HCT116 (cell line): Measurements from ENCODE around the gene STK17A. TPM values are rescaled to one million over a fixed set of nuclear protein-coding genes. Genes with fewer than 3 reads are reported as not detected.
A peak's percentile ranks its signal among the peaks of the same experiment; 100 is the strongest.

Experiments used
- ATAC-seq: fragments of 200-7000 bp; cut with Tn5 transposase; 2 replicates; pipeline ENCODE4 v1.9.1; 2020; ENCODE audit warnings: mild to moderate bottlenecking, moderate library complexity
- BruUV-seq: library from RNA; stranded (reverse); fragments of 400-500 nt; replicated peaks from 2 replicates; lab custom pipeline; 2021; lab: Mats Ljungman, UMichigan
- CTCF ChIA-PET: fragments of 300-600 bp; sonication (Branson Sonifier 250); formaldehyde crosslinking; loops from one replicate; lab custom pipeline; 2021; ENCODE audit warnings: antibody characterized with exemption; lab: Charles Lee
- POLR2A ChIA-PET: fragments of 300-600, 350-600 bp; sonication (Branson Sonifier 250); formaldehyde crosslinking; loops from one replicate; lab custom pipeline; 2021; ENCODE audit warnings: antibody characterized with exemption; lab: Charles Lee
- RAD21 ChIA-PET, 2 experiments: fragments of 300-600 bp; sonication (Branson Sonifier 250); formaldehyde crosslinking; loops; one replicate each; lab custom pipeline; 2023; ENCODE audit warnings: low total read pairs in 2 of 2; ENCODE audit not compliant: uncharacterized antibody in 2 of 2, unreplicated experiment in 2 of 2, low non-redundant PET in 1 of 2; lab: Charles Lee
- DNase-seq: peaks from one replicate; pipeline ENCODE4 v3.0.0-alpha.2; 2010; ENCODE audit warnings: low read depth, low spot score
- H2AFZ ChIP-seq: fragments of 200-600 bp; shearing (Covaris generic), sonication (generic); 2 replicates; pipeline ENCODE4 v1.6.1; 2017; ENCODE audit warnings: low read depth, mixed run types, mixed read lengths, antibody characterized with exemption, low read length; ENCODE audit not compliant: poor library complexity, severe bottlenecking
- H3K27ac ChIP-seq: 2 replicates; pipeline ENCODE4 v1.5.1; 2012; ENCODE audit warnings: low read depth, low read length
- H3K27me3 ChIP-seq: fragments of 200-600 bp; sonication (generic); 2 replicates; pipeline ENCODE4 v1.6.1; 2016; ENCODE audit warnings: mixed run types, low read length, mixed read lengths; ENCODE audit not compliant: insufficient read depth
- H3K36me3 ChIP-seq, 2 experiments: fragments of 200-500 bp in 1 of 2; fragments of 200-600 bp in 1 of 2; sonication (Bioruptor generic) in 1 of 2; sonication (generic) in 1 of 2; 2 replicates each; pipeline versions ENCODE4 v1.5.1 to v1.6.1; 2014 to 2016; ENCODE audit warnings: low read length in 2 of 2, inconsistent platforms in 1 of 2, mixed read lengths in 1 of 2, mixed run types in 1 of 2; ENCODE audit not compliant: insufficient read depth in 2 of 2, control insufficient read depth in 1 of 2
- H3K4me1 ChIP-seq, 2 experiments: fragments of 200-600 bp in 1 of 2; sonication (generic) in 1 of 2; 2 replicates each; pipeline versions ENCODE4 v1.5.1 to v1.6.1; 2012 to 2017; ENCODE audit warnings: low read length in 2 of 2, inconsistent platforms in 1 of 2, mild to moderate bottlenecking in 1 of 2, mixed read lengths in 1 of 2, mixed run types in 1 of 2, moderate library complexity in 1 of 2; ENCODE audit not compliant: insufficient read depth in 2 of 2, control insufficient read depth in 1 of 2
- H3K4me2 ChIP-seq: fragments of 200-600 bp; sonication (generic); 2 replicates; pipeline ENCODE4 v1.6.1; 2017; ENCODE audit warnings: mixed run types, low read length, mixed read lengths
- H3K4me3 ChIP-seq, 2 experiments: fragments of 200-600 bp in 1 of 2; sonication (generic) in 1 of 2; replicated peaks in 1 of 2; 2 replicates each; pipeline ENCODE4 v1.5.1; 2011 to 2016; ENCODE audit warnings: low read length in 2 of 2, control low read depth in 1 of 2, low read depth in 1 of 2, mild to moderate bottlenecking in 1 of 2, mixed read lengths in 1 of 2, mixed run types in 1 of 2
- H3K79me2 ChIP-seq: fragments of 200-600 bp; sonication (generic); 2 replicates; pipeline ENCODE4 v1.6.1; 2017; ENCODE audit warnings: mild to moderate bottlenecking, mixed run types, low read length, moderate library complexity, mixed read lengths; ENCODE audit not compliant: insufficient read depth
- H3K9ac ChIP-seq: fragments of 200-600 bp; sonication (generic); 2 replicates; pipeline ENCODE4 v1.6.1; 2016; ENCODE audit warnings: low read length, mixed read lengths
- H3K9me2 ChIP-seq: fragments of 200-600 bp; sonication (generic), shearing (Covaris generic); 2 replicates; pipeline ENCODE4 v1.6.1; 2017; ENCODE audit warnings: mixed run types, mild to moderate bottlenecking, moderate library complexity; ENCODE audit not compliant: insufficient read depth
- H3K9me3 ChIP-seq, 2 experiments: fragments of 200-500 bp in 1 of 2; fragments of 200-600 bp in 1 of 2; sonication (Bioruptor generic) in 1 of 2; sonication (generic) in 1 of 2; 2 replicates each; pipeline ENCODE4 v1.6.1; 2014 to 2017; ENCODE audit warnings: low read length in 2 of 2, mixed read lengths in 2 of 2, inconsistent platforms in 1 of 2, low read depth in 1 of 2, mild to moderate bottlenecking in 1 of 2, mixed run types in 1 of 2, moderate library complexity in 1 of 2; ENCODE audit not compliant: control insufficient read depth in 1 of 2, insufficient read depth in 1 of 2
- H4K20me1 ChIP-seq: fragments of 200-600 bp; sonication (generic), shearing (Covaris generic); 2 replicates; pipeline ENCODE4 v1.6.1; 2017; ENCODE audit warnings: mixed run types, mild to moderate bottlenecking, moderate library complexity; ENCODE audit not compliant: insufficient read depth
- CBX3 ChIP-seq: IDR thresholded peaks from 2 replicates; pipeline ENCODE4 v1.6.1; 2012; ENCODE audit warnings: low read depth
- CEBPB ChIP-seq: IDR thresholded peaks from 2 replicates; pipeline ENCODE4 v1.6.1; 2012; ENCODE audit warnings: low read depth
- CTCF ChIP-seq, 3 experiments: fragments of 200-600 bp in 1 of 3; sonication (generic) in 1 of 3; IDR thresholded peaks in 2 of 3; conservative IDR thresholded peaks in 1 of 3; 2 replicates each; pipeline ENCODE4 v1.5.1; 2012 to 2017; ENCODE audit warnings: low read depth in 2 of 3, low read length in 2 of 3, antibody characterized with exemption in 1 of 3, borderline replicate concordance in 1 of 3, control low read depth in 1 of 3, mild to moderate bottlenecking in 1 of 3, mixed read lengths in 1 of 3, mixed run types in 1 of 3, moderate library complexity in 1 of 3; ENCODE audit not compliant: insufficient read depth in 1 of 3
- EGR1 ChIP-seq: IDR thresholded peaks from 2 replicates; pipeline ENCODE4 v1.6.1; 2012; ENCODE audit warnings: low read depth
- EZH2 ChIP-seq: fragments of 200-600 bp; sonication (generic); IDR thresholded peaks from 2 replicates; pipeline ENCODE4 v1.6.1; 2017; ENCODE audit warnings: antibody characterized with exemption, mixed run types
- EZH2phosphoT487 ChIP-seq: fragments of 200-600 bp; IDR thresholded peaks from 2 replicates; pipeline ENCODE4 v1.6.1; 2018; ENCODE audit warnings: antibody characterized with exemption, borderline replicate concordance
- FOSL1 ChIP-seq: IDR thresholded peaks from 2 replicates; pipeline ENCODE4 v1.6.1; 2012; ENCODE audit warnings: low read depth
- POLR2AphosphoS5 ChIP-seq: IDR thresholded peaks from 2 replicates; pipeline ENCODE4 v1.6.1; 2011; ENCODE audit warnings: mild to moderate bottlenecking, low read depth, low read length, moderate library complexity
- REST ChIP-seq: IDR thresholded peaks from 2 replicates; pipeline ENCODE4 v1.6.1; 2012; ENCODE audit warnings: low read depth
- SIN3A ChIP-seq: IDR thresholded peaks from 2 replicates; pipeline ENCODE4 v1.6.1; 2012; ENCODE audit warnings: low read depth
- SRF ChIP-seq: IDR thresholded peaks from 2 replicates; pipeline ENCODE4 v1.6.1; 2012; ENCODE audit warnings: low read depth
- TCF7L2 ChIP-seq: IDR thresholded peaks from 2 replicates; pipeline ENCODE4 v1.7.0; 2011; ENCODE audit warnings: borderline replicate concordance, inconsistent platforms; ENCODE audit not compliant: insufficient read depth, insufficient read length; ENCODE audit errors: extremely low read depth
- ZBTB33 ChIP-seq: IDR thresholded peaks from 2 replicates; pipeline ENCODE4 v1.6.1; 2011; ENCODE audit warnings: mild to moderate bottlenecking, low read length, moderate library complexity; ENCODE audit not compliant: insufficient replicate concordance; ENCODE audit errors: extremely low read depth
- ZFX ChIP-seq: fragments of 450-650 bp; IDR thresholded peaks from 2 replicates; pipeline ENCODE4 v1.6.1; 2017
- intact Hi-C: fragments of 100-400 bp; cut with micrococcal nuclease; formaldehyde crosslinking; loops from 2 replicates; pipeline ENCODE4 v1.10.0; 2022
- total RNA-seq: library from RNA; stranded (reverse); gene quantifications from one replicate; pipeline ENCODE4 v1.2.1, GENCODE V29; 2021; ENCODE audit not compliant: unreplicated experiment

STK17A gene
- total RNA-seq, 1 experiment from 2014 or later = 14.8 TPM

- TF ChIP-seq FOSL1 (no peak), SIN3A (no peak), CEBPB (no peak), TCF7L2 (no peak), CTCF (IDR thresholded peaks at IDR 0.05 in 2 of 3, conservative IDR thresholded peaks at IDR 0.05 in 1 of 3; ENCODE audit: borderline replicate concordance in 1 of 3, insufficient read depth in 1 of 3, low read depth in 2 of 3, low read length in 2 of 3) (no peak), ZBTB33 (no peak), EGR1 (no peak), EZH2phosphoT487 (no peak), POLR2AphosphoS5 (no peak), EZH2 (no peak), SRF (no peak), REST (no peak), CBX3 (no peak), ZFX (no peak)
- peaks cover 100% of the 10 kb centered on the region for H3K79me2 ChIP-seq
- CTCF ChIA-PET = interaction anchor here (1.6 kb wide), 1 partner anchor 86 kb away, joined by 4 read pairs; the partner anchor contains the start of gene STK17A
- no peak overlapping the region for H3K9ac ChIP-seq
- BruUV-seq = no TSS peak
- no peaks in the 10 kb centered on the region for H3K27me3 ChIP-seq
- peaks cover 0 to 26% of the 10 kb centered on the region in 2 experiments; a peak in 1 of 4 replicates for H3K4me1 ChIP-seq
- peaks cover 12% of the 10 kb centered on the region; the same call in 1 of the 2 replicates for H4K20me1 ChIP-seq
- RAD21 ChIA-PET = no interaction called here
- DNase-seq (no peak), ATAC-seq (peak; percentile 38)
- H3K9me3 ChIP-seq = peaks cover 0 to 4% of the 10 kb centered on the region in 2 experiments; a peak in 1 of 4 replicates
- intact Hi-C loops = no loop called here
- H2AFZ ChIP-seq = no peak overlapping the region
- H3K4me3 ChIP-seq = no peak overlapping the region
- POLR2A ChIA-PET = no interaction called here
- H3K9me2 ChIP-seq = no peaks in the 10 kb centered on the region
- H3K4me2 ChIP-seq = no peak overlapping the region
- H3K36me3 ChIP-seq = no peaks in the 10 kb centered on the region
- H3K27ac ChIP-seq = no peak overlapping the region
Measured at GRCh38 chr7:43668035-43668434, 85.1 kb downstream of the STK17A start.
